Ishikawa (cell line): ENCODE measurements around the gene KCNK6.

Experiments used
- EP300 ChIP-seq: IDR thresholded peaks from 2 replicates; pipeline ENCODE4 v1.6.1; 2012; ENCODE audit warnings: borderline replicate concordance
- FOXM1 ChIP-seq: IDR thresholded peaks from 2 replicates; pipeline ENCODE4 v1.6.1; 2012; ENCODE audit warnings: low read depth, borderline replicate concordance
- NFIC ChIP-seq: IDR thresholded peaks from 2 replicates; pipeline ENCODE4 v1.6.1; 2012
- RAD21 ChIP-seq: IDR thresholded peaks from 2 replicates; pipeline ENCODE4 v1.6.1; 2012; ENCODE audit warnings: low read depth
- TAF1 ChIP-seq: IDR thresholded peaks from 2 replicates; pipeline ENCODE4 v1.6.1; 2012; ENCODE audit warnings: low read depth, mild to moderate bottlenecking
- TEAD4 ChIP-seq: IDR thresholded peaks from 2 replicates; pipeline ENCODE4 v1.6.1; 2012
- YY1 ChIP-seq: IDR thresholded peaks from 2 replicates; pipeline ENCODE4 v1.6.1; 2012; ENCODE audit warnings: low read depth
- TF ChIP-seq, protein P1 (sequence below): IDR thresholded peaks from 2 replicates; pipeline ENCODE4 v1.6.1; 2012; ENCODE audit warnings: low read depth, mild to moderate bottlenecking
- TF ChIP-seq, protein P2 (sequence below): IDR thresholded peaks from 2 replicates; pipeline ENCODE4 v1.6.1; 2012
- TF ChIP-seq, protein P3 (sequence below): IDR thresholded peaks from 2 replicates; pipeline ENCODE4 v1.6.1; 2012

DNA sequence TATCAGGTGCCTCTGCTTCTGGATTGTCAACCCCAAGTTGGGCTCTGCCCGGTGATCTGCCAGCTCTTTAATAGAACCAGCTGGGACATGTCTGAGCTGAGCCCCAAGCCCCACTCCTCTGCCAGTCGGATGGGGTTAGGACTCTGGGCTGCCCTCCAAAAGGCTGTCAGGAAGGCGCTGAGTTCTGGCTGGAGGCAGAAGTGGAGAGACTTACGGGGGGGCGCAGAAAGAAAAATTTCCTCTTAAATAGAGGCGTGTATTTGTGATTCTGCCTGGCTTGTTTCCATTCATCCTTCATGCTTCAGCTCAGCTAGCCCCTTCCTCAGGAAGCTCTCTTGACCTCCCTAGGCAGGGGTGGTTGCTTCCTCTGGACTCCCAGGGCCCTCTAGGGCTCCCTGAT lies 985 bp upstream of the KCNK6 start:
- TF ChIP-seq EP300 (no peak), TEAD4 (no peak), FOXM1 (no peak), TAF1 (no peak), YY1 (no peak), NFIC (no peak), RAD21 (no peak)
- TF ChIP-seq, protein P1, sequence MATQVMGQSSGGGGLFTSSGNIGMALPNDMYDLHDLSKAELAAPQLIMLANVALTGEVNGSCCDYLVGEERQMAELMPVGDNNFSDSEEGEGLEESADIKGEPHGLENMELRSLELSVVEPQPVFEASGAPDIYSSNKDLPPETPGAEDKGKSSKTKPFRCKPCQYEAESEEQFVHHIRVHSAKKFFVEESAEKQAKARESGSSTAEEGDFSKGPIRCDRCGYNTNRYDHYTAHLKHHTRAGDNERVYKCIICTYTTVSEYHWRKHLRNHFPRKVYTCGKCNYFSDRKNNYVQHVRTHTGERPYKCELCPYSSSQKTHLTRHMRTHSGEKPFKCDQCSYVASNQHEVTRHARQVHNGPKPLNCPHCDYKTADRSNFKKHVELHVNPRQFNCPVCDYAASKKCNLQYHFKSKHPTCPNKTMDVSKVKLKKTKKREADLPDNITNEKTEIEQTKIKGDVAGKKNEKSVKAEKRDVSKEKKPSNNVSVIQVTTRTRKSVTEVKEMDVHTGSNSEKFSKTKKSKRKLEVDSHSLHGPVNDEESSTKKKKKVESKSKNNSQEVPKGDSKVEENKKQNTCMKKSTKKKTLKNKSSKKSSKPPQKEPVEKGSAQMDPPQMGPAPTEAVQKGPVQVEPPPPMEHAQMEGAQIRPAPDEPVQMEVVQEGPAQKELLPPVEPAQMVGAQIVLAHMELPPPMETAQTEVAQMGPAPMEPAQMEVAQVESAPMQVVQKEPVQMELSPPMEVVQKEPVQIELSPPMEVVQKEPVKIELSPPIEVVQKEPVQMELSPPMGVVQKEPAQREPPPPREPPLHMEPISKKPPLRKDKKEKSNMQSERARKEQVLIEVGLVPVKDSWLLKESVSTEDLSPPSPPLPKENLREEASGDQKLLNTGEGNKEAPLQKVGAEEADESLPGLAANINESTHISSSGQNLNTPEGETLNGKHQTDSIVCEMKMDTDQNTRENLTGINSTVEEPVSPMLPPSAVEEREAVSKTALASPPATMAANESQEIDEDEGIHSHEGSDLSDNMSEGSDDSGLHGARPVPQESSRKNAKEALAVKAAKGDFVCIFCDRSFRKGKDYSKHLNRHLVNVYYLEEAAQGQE = no peak
- TF ChIP-seq, protein P2, sequence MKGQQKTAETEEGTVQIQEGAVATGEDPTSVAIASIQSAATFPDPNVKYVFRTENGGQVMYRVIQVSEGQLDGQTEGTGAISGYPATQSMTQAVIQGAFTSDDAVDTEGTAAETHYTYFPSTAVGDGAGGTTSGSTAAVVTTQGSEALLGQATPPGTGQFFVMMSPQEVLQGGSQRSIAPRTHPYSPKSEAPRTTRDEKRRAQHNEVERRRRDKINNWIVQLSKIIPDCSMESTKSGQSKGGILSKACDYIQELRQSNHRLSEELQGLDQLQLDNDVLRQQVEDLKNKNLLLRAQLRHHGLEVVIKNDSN = no peak
- TF ChIP-seq, protein P3, sequence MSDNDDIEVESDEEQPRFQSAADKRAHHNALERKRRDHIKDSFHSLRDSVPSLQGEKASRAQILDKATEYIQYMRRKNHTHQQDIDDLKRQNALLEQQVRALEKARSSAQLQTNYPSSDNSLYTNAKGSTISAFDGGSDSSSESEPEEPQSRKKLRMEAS = no peak
